Gastrocnemius medialis (tissue), 4 donors: ENCODE results near the gene ARL8B. TPM values are rescaled to one million over a fixed set of nuclear protein-coding genes. Genes with fewer than 3 reads are reported as not detected.
A peak's percentile ranks its signal among the peaks of the same experiment; 100 is the strongest.

ENCODE experiments used
- ATAC-seq, 2 donors: fragments of 150-250 bp; one replicate each; pipeline ENCODE4 v1.9.1; 2016
- DNase-seq, 2 donors: peaks; one replicate each; pipeline ENCODE4 v3.0.0-alpha.2; 2019
- H3K27ac ChIP-seq, 4 donors: fragments of 200-600 bp; sonication (generic); 1 replicate in 1 of 4; 2 replicates in 3 of 4; pipeline ENCODE4 v1.5.1; 2016 to 2018; ENCODE audit warnings: mild to moderate bottlenecking in 2 of 4, moderate library complexity in 1 of 4
- H3K27me3 ChIP-seq, 3 donors: fragments of 200-600 bp; sonication (generic) in 2 of 3; 1 replicate in 1 of 3; 2 replicates in 2 of 3; pipeline versions ENCODE4 v1.5.1 to v1.6.0; 2016 to 2019; ENCODE audit warnings: mild to moderate bottlenecking in 1 of 3, moderate library complexity in 1 of 3
- H3K36me3 ChIP-seq, 2 donors: fragments of 200-600 bp; sonication (generic) in 1 of 2; one replicate each; pipeline ENCODE4 v1.5.1; 2017 to 2018
- H3K4me1 ChIP-seq, 2 donors: fragments of 200-600 bp; sonication (generic) in 1 of 2; one replicate each; pipeline ENCODE4 v1.5.1; 2016 to 2017; ENCODE audit warnings: mild to moderate bottlenecking in 2 of 2
- H3K4me3 ChIP-seq, 4 donors: fragments of 200-600 bp; sonication (generic) in 3 of 4; 1 replicate in 1 of 4; 2 replicates in 3 of 4; pipeline ENCODE4 v1.5.1; 2016 to 2019; ENCODE audit warnings: mild to moderate bottlenecking in 2 of 4
- H3K9me3 ChIP-seq, 3 donors: fragments of 200-600 bp; sonication (generic) in 2 of 3; 1 replicate in 1 of 3; 2 replicates in 2 of 3; pipeline ENCODE4 v1.5.1; 2016 to 2019
- POLR2A ChIP-seq, 2 donors: fragments of 450-650 bp; IDR thresholded peaks; one replicate each; pipeline ENCODE4 v1.6.1; 2017; ENCODE audit warnings: antibody characterized with exemption in 2 of 2, mild to moderate bottlenecking in 2 of 2, moderate library complexity in 2 of 2
- in situ Hi-C, 4 donors: fragments of 200-750 bp; cut with MboI; loops; one replicate each; pipeline versions ENCODE4 v1.15.0 to v1.8.0; 2017; ENCODE audit warnings: low sequenced_read_pairs in 4 of 4
- intact Hi-C: fragments of 100-400 bp; cut with DNase I; formaldehyde crosslinking; loops from one replicate; pipeline ENCODE4 v1.15.1; 2023; ENCODE audit warnings: low total_unique reads
- total RNA-seq, 4 donors: library from RNA; depleted of rRNA; stranded (reverse); fragments of >200 nt; gene quantifications; one replicate each; pipeline versions ENCODE4 v1.1.0 to v1.2.3, GENCODE V29; 2016
- TF ChIP-seq, protein P1 (sequence below), 5 experiments: fragments of 450-650 bp in 3 of 5; fragments of 200-600 bp in 2 of 5; sonication (generic) in 2 of 5; IDR thresholded peaks in 4 of 5; conservative IDR thresholded peaks in 1 of 5; 1 replicate in 4 of 5; 2 replicates in 1 of 5; pipeline ENCODE4 v1.5.1; 2016 to 2019; ENCODE audit warnings: antibody characterized with exemption in 5 of 5, mild to moderate bottlenecking in 3 of 5, moderate library complexity in 3 of 5

ARL8B gene
- total RNA-seq, 4 donors from 2014 or later: 69.3 to 198 (median 95.0) TPM

DNA sequence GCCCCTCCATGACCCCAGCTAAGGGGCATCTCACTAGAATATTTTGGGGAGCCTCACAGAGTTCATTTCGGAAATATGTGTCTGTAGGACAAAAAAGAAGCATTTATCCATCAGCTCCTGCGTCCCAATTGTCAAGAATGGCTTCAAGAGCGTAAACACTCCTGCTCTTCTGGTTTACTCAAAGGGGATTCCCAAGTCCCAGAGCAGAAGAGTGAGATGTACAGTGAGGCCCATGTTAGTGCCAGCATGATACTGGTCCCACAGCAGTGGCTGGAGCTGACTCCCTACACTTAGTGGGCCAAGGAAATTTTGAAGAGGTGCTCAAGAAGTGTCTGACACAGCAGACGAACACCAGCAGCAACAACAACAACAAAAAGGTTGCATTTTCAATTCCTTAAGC lies 34.9 kb upstream of the ARL8B start:
- H3K4me3 ChIP-seq: no peak overlapping the region
- H3K9me3 ChIP-seq: no peaks in the 10 kb centered on the region
- intact Hi-C loops (no loop called here), in situ Hi-C loops (no loop called here)
- ATAC-seq: no peak
- no peak for TF ChIP-seq POLR2A (IDR thresholded peaks at IDR 0.05)
- TF ChIP-seq, protein P1, sequence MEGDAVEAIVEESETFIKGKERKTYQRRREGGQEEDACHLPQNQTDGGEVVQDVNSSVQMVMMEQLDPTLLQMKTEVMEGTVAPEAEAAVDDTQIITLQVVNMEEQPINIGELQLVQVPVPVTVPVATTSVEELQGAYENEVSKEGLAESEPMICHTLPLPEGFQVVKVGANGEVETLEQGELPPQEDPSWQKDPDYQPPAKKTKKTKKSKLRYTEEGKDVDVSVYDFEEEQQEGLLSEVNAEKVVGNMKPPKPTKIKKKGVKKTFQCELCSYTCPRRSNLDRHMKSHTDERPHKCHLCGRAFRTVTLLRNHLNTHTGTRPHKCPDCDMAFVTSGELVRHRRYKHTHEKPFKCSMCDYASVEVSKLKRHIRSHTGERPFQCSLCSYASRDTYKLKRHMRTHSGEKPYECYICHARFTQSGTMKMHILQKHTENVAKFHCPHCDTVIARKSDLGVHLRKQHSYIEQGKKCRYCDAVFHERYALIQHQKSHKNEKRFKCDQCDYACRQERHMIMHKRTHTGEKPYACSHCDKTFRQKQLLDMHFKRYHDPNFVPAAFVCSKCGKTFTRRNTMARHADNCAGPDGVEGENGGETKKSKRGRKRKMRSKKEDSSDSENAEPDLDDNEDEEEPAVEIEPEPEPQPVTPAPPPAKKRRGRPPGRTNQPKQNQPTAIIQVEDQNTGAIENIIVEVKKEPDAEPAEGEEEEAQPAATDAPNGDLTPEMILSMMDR (IDR thresholded peaks at IDR 0.05 in 4 of 5, conservative IDR thresholded peaks at IDR 0.05 in 1 of 5): no peak
- no peaks in the 10 kb centered on the region for H3K36me3 ChIP-seq
- H3K27ac ChIP-seq: no peak overlapping the region
- H3K4me1 ChIP-seq: no peaks in the 10 kb centered on the region
- peaks cover 0 to 3% (median 0%) of the 10 kb centered on the region in 3 donors for H3K27me3 ChIP-seq
- DNase-seq: no peak

DNA sequence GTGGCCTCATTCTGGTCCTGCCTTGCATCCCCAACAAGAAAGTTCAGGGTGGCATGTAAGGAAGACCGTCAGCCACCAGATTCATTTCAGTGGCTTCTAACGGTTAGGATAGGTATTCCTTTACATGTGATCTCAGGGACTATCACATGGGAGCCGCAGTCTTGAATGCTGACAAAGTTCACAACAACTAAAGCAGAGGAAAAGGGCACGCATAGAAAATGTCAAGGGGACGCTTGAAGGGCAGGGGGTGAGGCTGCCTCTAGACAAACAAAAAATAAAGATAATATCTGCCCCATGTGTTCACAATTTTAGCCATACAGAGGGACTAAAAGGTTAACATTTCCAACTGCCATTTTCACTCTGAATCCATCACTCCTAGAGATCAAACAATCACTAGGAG lies 31.9 kb upstream of the ARL8B start:
- in situ Hi-C loops (no loop called here), intact Hi-C loops (no loop called here)
- Histone ChIP-seq H3K4me3 (no peak overlapping the region), H3K36me3 (no peaks in the 10 kb centered on the region), H3K9me3 (no peaks in the 10 kb centered on the region), H3K27ac (no peak overlapping the region), H3K27me3 (peaks cover 0 to 3% (median 0%) of the 10 kb centered on the region in 3 donors), H3K4me1 (no peaks in the 10 kb centered on the region)
- ATAC-seq (no peak), DNase-seq (no peak)
- TF ChIP-seq, protein P1 (IDR thresholded peaks at IDR 0.05 in 4 of 5, conservative IDR thresholded peaks at IDR 0.05 in 1 of 5): no peak

DNA sequence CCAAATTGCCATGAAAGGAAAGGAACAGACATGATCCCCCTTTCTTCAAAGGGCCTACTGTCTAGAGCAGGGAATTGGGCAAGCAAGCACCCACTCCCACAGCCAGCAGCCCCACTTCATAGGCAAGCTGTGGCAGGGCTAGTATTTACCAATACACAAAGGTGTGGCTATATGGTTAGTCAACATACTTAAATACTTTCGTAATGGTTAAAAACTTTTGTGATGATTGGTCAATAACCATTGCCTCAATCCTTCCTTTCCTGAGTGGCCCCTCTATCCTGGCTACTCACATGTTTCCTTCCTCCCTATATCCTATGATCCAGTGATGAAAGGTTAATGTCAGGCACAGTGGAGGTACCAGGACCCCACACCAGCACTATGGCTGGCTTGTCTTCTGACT lies 30.1 kb upstream of the ARL8B start:
- Histone ChIP-seq H3K4me3 (no peak overlapping the region), H3K36me3 (no peaks in the 10 kb centered on the region), H3K27me3 (peaks cover 0 to 3% (median 0%) of the 10 kb centered on the region in 3 donors), H3K9me3 (no peaks in the 10 kb centered on the region), H3K27ac (no peak overlapping the region), H3K4me1 (no peaks in the 10 kb centered on the region)
- no peak for ATAC-seq
- intact Hi-C loops: no loop called here
- no peak for DNase-seq
- in situ Hi-C loops: no loop called here
- TF ChIP-seq, protein P1 (IDR thresholded peaks at IDR 0.05 in 4 of 5, conservative IDR thresholded peaks at IDR 0.05 in 1 of 5): no peak
- TF ChIP-seq POLR2A (IDR thresholded peaks at IDR 0.05): no peak

DNA sequence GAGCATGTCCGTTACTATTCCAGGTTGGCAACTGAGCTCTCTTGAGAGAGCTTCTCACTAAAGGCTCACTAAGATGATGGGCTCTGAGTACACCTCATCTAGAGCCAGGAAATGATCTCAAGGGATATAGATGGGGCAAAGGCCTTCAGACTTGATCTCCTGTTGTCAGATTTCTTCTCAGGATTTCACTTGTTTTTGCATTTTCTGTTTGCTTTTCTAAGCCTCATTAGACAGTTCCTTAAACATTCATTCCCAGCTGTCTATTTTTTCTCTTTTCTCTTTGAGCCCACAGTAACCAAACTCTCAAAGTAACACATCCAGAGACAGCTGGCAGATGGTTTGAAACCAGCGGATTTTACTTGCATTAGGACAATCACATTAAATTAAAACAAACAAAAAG lies 28.4 kb upstream of the ARL8B start:
- no peak overlapping the region for H3K27ac ChIP-seq
- H3K27me3 ChIP-seq: peaks cover 0 to 3% (median 0%) of the 10 kb centered on the region in 3 donors
- no peak for DNase-seq
- in situ Hi-C loops: no loop called here
- no peaks in the 10 kb centered on the region for H3K36me3 ChIP-seq
- H3K9me3 ChIP-seq: no peaks in the 10 kb centered on the region
- no peaks in the 10 kb centered on the region for H3K4me1 ChIP-seq
- no peak overlapping the region for H3K4me3 ChIP-seq
- no peak for ATAC-seq
- intact Hi-C loops: no loop called here
- TF ChIP-seq, protein P1 (IDR thresholded peaks at IDR 0.05 in 4 of 5, conservative IDR thresholded peaks at IDR 0.05 in 1 of 5): no peak
- TF ChIP-seq POLR2A (IDR thresholded peaks at IDR 0.05): no peak

DNA sequence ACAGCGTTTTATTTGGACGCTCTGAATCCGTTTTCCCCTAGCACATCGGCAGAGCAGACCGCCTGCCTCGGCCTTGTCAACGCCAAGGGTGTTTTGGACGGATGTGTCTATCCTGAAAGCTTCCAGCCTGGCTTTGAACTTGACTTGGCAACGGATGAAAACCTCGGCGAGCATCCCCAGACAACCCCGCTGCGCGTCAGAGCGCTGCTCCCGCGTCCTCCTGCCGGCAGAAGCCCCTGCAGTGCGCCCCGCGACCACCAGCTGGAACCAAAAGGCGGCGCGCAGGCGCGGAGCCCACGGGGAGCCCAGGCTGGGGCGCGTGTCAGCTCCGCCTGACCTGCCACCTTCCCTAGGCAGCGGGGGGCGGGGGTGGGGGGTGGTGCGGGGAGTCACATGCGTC lies 26.2 kb upstream of the ARL8B start:
- no peak for DNase-seq
- Histone ChIP-seq H3K9me3 (no peaks in the 10 kb centered on the region), H3K4me1 (no peaks in the 10 kb centered on the region), H3K36me3 (no peaks in the 10 kb centered on the region), H3K27ac (no peak overlapping the region), H3K4me3 (peak overlapping the region; percentile 37 to 54 (median 46)), H3K27me3 (no peaks in the 10 kb centered on the region)
- in situ Hi-C loops: no loop called here
- TF ChIP-seq, protein P1 (IDR thresholded peaks at IDR 0.05 in 4 of 5, conservative IDR thresholded peaks at IDR 0.05 in 1 of 5): no peak
- no peak for TF ChIP-seq POLR2A (IDR thresholded peaks at IDR 0.05)
- intact Hi-C loops: no loop called here
- ATAC-seq: peak in 1 of 2 donors; percentile 44
